ENCODE results near the gene NPFF. TPM values are rescaled to one million over a fixed set of nuclear protein-coding genes. Genes with fewer than 3 reads are reported as not detected.

Gene NPFF
- total RNA-seq, 1 donor from 2014 or later = not detected

GRCh38 chr12:53496752-53497032 lies 10.6 kb downstream of the NPFF start:
- no peaks in the 10 kb centered on the region for H3K9me3 ChIP-seq
- H3K36me3 ChIP-seq = no peaks in the 10 kb centered on the region
- peak overlapping the region in 1 of 2 donors; percentile 16 for H3K4me3 ChIP-seq
- intact Hi-C loops (cut with DNase I) = no loop called here
- H3K27ac ChIP-seq = peak overlapping the region; percentile 99
- H3K4me1 ChIP-seq = peaks cover 73% of the 10 kb centered on the region
- H3K27me3 ChIP-seq = no peaks in the 10 kb centered on the region
- DNase-seq (ENCODE audit: extremely low spot score in 2 of 2) = no peak
- no peak for TF ChIP-seq POLR2AphosphoS5 (IDR thresholded peaks at IDR 0.05; ENCODE audit: insufficient read depth in 1 of 2, low read depth in 1 of 2)
- TF ChIP-seq CTCF (IDR thresholded peaks at IDR 0.05) = no peak
- no peak for TF ChIP-seq POLR2A (IDR thresholded peaks at IDR 0.05)

GRCh38 chr12:53495903-53496751 lies 11.2 kb downstream of the NPFF start:
- intact Hi-C loops (cut with DNase I) = no loop called here
- TF ChIP-seq POLR2A (IDR thresholded peaks at IDR 0.05) = no peak
- peak; percentile 27 to 71 for TF ChIP-seq POLR2AphosphoS5 (IDR thresholded peaks at IDR 0.05; ENCODE audit: insufficient read depth in 1 of 2, low read depth in 1 of 2)
- no peak for DNase-seq (ENCODE audit: extremely low spot score in 2 of 2)
- Histone ChIP-seq H3K4me1 (peaks cover 71% of the 10 kb centered on the region), H3K36me3 (no peaks in the 10 kb centered on the region), H3K27me3 (no peaks in the 10 kb centered on the region), H3K9me3 (no peaks in the 10 kb centered on the region), H3K4me3 (peak overlapping the region in 1 of 2 donors; percentile 16), H3K27ac (peak overlapping the region; percentile 99)

GRCh38 chr12:53493610-53494391 lies 13.5 kb downstream of the NPFF start:
- Histone ChIP-seq H3K27ac (peak overlapping the region; percentile 99), H3K4me1 (peaks cover 56% of the 10 kb centered on the region), H3K4me3 (peak overlapping the region; percentile 63 to 73), H3K9me3 (no peaks in the 10 kb centered on the region), H3K36me3 (no peaks in the 10 kb centered on the region), H3K27me3 (no peaks in the 10 kb centered on the region)
- TF ChIP-seq POLR2A (IDR thresholded peaks at IDR 0.05) (no peak), POLR2AphosphoS5 (IDR thresholded peaks at IDR 0.05; ENCODE audit: insufficient read depth in 1 of 2, low read depth in 1 of 2) (no peak), CTCF (IDR thresholded peaks at IDR 0.05) (no peak)
- DNase-seq (ENCODE audit: extremely low spot score in 2 of 2) = no peak
- intact Hi-C loops (cut with DNase I) = no loop called here

- intact Hi-C loops (cut with DNase I) = no loop called here
- H3K4me1 ChIP-seq = peaks cover 49% of the 10 kb centered on the region
Measured at GRCh38 chr12:53492830-53493609, 14.3 kb downstream of the NPFF start.

More at GRCh38 chr12:53492830-53493609, 14.3 kb downstream of the NPFF start:
- Histone ChIP-seq H3K4me3 (peak overlapping the region; percentile 63 to 73), H3K27ac (peak overlapping the region; percentile 99), H3K9me3 (no peaks in the 10 kb centered on the region), H3K27me3 (no peaks in the 10 kb centered on the region), H3K36me3 (no peaks in the 10 kb centered on the region)
- TF ChIP-seq CTCF (IDR thresholded peaks at IDR 0.05) = no peak
- peak in 1 of 2 donors; percentile 65 for TF ChIP-seq POLR2A (IDR thresholded peaks at IDR 0.05)
- peak; percentile 86 to 90 for TF ChIP-seq POLR2AphosphoS5 (IDR thresholded peaks at IDR 0.05; ENCODE audit: insufficient read depth in 1 of 2, low read depth in 1 of 2)
- DNase-seq (ENCODE audit: extremely low spot score in 2 of 2) = no peak
